Fibroblast of skin of abdomen (primary cell): Measurements from ENCODE around the gene GPC5.
"Not testable (repeated sequence)": the region's sequence is repeated elsewhere in the genome, so short reads cannot be mapped to it uniquely, and the experiment has no call there.

Experiments used
- DNase-seq: peaks from one replicate; pipeline ENCODE4 v3.0.0-alpha.2; 2013

GPC5 gene

DNA sequence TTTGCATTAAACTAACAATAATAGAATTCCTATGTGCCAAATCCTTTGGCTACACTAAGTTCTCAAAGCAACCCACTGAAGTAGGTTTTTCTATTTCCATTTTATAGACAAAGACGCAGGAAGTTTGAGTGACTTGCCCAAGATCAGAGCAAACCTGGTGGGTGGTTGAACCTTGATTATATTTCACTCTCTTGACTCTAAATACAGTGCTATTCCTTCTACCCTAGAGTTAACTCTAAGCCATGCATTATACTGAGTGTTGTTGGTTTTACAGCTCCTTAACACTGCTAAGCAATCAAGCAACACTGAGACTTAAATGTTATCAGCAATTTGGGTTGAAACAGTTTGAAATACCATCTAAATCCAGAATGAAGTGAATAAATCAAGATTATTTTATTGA, 1014.6 kb downstream of the GPC5 start:
- no peak for DNase-seq

DNA sequence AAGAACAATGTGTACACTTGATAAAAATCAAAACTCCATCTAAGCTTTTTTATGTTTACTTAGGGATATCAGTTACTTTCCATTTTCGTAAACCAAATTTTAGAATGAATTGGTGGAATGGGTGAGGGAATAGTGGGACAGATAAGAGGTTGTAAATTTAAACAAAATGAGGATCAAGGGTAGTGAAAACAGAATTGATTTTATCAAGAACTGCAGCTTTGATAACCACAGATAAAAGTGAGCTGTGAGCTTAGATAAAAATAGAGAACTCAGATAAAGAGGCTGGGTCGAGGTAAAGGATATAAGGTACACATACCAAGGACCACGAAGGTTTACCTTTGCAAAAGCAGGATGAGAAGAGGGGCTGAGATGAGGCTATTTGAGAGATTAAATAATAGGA, 1015.0 kb downstream of the GPC5 start:
- no peak for DNase-seq

DNA sequence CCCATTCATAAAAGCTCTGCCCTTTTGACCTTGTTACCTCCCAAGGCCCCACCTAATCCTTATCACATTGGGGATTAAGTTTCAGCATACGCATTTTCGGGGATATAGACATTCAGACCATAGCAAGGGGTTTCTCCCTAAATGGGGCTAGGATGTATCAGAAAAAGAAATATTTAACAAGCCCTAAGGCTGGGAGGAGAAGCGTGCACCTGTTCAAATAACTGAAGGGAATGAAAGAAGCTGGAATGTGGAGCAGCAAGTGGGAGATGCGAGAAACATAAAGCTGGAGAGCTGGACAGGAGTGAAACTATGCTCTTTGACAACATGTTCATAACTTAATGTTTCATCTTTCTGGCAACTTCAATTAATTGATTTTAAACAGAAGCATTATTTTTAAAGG, 1016.4 kb downstream of the GPC5 start:
- DNase-seq, result no peak

DNA sequence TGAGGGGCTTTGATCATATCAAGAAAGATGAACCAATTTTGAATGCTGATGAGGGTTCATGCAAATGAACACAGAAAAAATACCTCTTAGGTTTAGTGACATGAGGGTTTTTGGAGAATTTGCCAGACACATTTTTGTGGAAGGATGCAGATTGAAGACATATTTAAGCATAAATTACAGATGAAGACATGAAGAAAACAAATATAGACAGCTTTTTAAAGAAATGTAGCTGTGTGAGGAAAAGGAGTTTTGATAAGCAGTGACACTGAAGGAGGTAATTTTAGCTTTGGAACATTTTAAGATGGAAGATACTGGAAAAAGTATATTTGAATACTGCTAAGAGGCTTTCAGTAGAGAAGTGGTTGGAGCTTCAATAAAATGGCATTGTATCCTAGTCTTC, 1017.4 kb downstream of the GPC5 start:
- no peak for DNase-seq

DNA sequence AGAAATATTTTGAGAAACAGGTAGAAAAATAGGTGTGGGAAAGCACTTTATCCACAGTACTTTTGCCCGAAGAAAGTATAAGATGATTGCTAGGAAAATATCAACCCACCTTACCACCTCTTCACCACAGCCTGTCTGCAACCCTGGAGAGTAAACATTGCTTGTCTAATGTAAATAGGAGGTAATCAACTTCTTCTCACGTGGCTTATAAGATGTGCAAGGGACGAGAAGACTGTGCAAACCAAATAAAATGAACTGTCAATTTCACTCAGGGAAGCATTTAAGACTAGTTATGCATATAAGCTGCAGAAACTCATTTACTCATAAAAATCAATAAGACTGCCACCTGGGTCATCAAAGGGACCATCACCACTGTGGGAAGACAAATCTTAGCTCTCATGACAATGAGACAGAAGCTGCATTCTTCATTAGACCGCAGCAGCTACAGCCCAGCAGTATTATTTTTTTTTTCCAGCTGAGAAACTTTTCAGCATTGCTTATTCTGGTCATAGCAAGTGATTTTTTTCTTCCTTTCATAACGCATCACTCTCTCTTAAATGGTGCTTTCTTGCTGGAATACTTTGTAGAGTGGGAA, 1020.5 kb downstream of the GPC5 start:
- no peak for DNase-seq

DNA sequence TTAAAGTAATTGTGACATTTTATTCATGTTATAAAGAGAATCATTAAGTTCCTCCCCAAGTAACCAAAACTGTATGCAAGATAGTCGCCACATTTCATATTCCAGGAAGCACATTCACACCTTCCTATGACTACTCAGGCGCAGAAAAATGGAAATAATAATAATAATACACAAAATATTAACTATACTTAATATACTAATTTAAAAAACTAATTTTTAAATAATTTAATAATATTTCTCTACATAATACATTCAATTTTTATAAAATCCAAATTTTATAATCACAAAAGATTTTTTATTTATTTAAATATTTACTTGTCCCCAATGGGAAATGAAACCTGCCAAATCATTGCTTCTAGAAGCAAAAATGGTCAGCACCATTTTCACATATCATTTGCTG, 1030.8 kb downstream of the GPC5 start:
- no peak for DNase-seq

DNA sequence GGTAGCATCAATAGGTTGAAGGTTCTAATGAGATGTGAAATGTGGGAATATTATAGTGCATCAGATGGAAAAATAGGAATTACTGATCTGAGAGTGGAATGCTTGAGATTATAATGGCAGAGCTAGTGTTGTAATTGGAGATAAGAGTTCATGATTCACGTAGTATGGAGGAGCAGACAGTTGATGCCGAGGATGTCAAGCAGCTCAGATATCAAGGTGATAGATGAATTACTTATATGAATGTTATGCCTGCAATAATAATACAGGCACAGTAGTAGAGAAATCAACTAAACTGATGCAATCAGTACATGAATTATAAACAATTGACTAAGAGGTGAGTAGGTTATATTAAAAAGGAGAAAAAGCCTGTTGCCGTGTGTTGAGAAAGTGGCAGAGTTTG, 1035.0 kb downstream of the GPC5 start:
- DNase-seq, result no peak

DNA sequence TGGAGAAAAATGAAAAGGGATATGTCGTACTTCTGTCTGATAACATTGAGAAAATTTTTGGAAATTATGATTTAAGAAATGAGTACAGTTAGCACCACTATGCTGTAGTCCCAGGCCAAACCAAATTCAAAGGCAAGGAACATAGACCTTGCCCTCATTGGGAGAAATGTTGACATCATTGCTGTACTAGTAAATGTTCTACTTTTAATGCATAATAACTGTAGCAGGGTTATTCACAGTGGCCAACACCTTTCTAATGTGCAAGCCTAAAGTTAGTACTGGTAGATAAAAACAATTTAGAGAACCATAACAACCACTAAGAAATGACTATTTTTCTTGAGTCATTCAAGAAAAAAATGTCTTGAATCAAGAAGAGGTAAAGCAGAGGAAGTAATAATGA, 1035.5 kb downstream of the GPC5 start:
- no peak for DNase-seq

DNA sequence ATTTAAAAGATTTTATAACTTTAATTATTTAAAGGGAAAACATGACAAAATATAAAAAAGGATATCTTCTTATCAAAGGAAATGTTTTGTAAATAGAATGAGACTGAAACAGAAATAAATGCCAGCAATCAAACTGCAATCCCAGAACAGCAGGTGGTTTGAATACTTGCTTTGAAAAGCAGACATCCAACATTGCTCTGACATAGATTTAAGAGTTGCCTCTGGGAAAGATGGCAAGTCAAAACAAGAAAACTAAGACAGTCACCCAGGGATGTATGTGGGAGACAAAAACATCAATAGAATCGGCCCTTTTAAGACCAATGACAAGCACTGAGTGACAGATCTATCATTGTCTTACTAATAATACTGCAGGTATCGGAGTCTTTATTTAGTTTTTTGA, 1038.5 kb downstream of the GPC5 start:
- no peak for DNase-seq

DNA sequence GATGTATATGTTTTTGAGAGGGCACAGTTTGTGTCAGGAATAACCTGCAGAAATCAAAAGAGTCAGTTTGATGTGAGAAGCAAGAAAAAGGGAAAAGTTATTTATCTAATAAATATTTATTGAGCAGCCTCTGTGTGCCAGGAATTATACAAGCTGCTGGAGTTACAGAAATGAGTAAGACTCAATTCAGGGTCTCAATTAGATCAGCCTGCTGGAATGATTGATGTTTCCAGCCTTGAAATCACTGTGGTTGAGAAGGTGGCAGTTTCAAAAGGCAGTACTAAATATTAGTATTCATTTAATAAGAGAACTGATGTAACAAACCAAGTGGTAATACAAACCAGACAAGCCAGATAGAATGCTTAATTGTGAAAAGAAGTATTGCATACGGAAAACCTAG, 1045.8 kb downstream of the GPC5 start:
- DNase-seq, result no peak

DNA sequence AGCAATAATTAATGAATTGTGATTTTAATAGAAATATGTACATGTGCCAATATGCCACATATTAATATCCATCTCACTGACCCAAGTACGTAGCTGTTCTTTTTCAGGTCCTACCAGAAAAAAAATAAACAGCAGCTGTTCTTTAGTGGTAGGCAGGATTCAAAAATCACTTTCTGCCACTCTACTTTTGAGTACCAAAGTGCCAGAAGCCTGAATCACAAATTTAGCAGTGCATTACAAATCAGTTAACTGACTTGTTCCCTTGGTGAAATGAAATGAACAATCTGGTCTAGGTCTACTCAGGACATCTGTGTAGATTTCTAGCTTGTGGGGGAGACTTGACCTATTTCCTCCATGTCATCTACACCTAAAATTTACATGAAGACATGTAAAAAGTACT, 1052.6 kb downstream of the GPC5 start:
- DNase-seq, result no peak

DNA sequence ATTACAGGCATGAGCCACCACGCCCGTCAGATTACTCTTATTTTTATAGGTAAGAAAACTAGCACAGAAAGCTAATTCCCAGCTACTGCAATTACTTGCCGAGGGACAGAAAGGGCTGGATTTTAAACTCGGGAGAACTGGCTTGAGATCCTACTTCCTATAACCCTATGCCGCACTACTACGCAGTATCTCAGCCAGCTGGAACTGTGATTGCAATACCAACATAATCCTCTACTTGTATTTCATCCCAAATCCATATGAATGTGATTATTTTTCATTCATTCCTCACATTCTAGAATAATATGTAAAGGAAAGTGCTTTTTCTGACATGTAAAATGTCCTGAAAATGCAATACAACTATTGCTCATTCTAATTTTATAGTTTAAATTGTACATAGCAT, 1054.4 kb downstream of the GPC5 start:
- DNase-seq, result no peak

DNA sequence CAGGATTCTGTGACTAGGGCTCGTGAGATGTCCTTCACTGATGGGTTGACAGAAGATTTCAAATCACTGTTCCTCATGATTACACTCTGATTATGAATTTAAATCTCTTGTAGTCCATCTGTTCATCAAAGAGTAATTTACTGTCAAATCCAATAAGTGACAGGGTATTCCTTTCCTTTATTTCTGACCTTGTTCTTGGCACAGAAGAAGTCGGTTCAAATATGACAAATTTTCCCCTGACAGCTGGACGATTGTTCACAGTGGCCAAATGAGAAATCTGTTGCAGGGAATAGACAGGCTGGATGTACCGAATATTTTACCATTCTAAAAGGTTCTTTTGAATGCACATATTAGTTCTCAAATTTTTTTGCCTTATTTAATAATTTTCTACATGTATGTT, 1060.9 kb downstream of the GPC5 start:
- DNase-seq, result no peak

DNA sequence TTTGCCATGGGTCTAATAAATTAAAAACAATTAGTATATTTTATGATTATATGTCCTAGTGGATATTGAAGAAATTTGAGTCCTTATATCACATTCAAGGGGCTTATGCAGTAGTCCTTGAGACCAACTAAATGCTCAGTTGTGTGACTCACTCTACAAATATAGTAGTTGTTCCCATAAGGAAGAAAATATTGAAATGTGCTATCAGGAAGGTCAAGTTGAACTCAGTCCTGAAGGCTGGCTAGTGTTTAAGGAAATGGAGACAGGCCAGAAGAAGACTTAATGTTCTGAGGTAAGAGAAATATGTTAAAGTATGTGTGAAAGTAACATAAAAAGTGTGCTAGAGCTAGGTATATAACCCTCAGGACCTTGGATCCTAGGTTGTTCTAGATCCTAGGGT, 1062.1 kb downstream of the GPC5 start:
- no peak for DNase-seq

DNA sequence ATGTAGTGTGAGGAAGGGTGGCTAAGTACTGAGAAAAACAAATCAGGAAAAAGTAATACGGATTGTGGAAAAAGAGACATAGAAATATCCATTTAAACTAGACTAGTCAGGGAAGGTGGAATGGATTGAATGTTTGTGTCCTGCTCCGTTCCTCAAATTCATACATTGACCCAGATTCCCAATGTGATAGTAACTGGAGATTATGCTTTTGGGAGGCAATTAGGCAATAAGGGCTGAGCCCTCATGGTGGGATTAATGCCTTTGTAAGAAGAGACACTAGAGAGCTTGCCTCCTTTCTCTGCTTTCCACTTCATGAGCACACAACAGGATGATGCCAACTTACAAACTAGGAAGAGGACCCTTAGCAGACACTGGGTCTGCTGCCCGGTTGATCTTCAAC, 1063.0 kb downstream of the GPC5 start:
- no peak for DNase-seq

DNA sequence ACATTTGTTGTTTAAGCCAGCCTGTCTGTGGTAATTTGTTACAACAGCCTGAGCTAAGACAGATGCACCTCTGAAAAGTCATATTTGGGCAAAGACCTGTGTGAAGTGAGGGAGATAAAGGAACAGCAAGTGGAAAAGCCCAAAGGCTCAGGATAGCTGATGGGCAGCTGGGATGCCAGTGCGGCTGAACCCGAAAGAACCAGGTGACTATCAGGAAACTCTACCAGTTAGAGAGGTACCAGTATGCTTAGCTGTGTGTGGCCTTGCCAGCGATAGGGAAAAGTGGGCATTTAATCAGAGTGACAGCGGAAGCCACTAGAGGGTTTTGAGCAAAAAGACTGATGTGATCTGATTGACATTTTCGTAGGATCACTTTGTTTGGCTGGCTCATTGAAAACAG, 1063.4 kb downstream of the GPC5 start:
- DNase-seq, result no peak

DNA sequence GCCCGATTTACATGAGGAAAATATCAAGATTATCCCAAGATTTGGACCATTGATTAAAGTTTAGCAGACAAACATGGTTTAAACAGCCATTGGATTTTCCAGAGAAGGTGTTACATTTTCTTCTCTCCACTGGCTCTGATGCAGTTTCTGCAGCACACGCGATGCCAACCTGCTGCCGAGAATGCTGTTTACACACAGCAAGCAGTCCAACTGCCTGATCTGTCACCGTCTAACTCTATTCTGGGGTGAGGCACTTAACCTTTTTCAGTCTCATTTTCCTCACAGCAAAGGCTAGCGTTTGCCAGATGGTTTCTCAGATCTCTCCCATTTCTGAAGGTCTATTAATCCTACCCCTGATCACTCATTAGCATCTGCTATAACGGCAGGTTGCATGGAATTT, 1064.7 kb downstream of the GPC5 start:
- DNase-seq, result no peak

DNA sequence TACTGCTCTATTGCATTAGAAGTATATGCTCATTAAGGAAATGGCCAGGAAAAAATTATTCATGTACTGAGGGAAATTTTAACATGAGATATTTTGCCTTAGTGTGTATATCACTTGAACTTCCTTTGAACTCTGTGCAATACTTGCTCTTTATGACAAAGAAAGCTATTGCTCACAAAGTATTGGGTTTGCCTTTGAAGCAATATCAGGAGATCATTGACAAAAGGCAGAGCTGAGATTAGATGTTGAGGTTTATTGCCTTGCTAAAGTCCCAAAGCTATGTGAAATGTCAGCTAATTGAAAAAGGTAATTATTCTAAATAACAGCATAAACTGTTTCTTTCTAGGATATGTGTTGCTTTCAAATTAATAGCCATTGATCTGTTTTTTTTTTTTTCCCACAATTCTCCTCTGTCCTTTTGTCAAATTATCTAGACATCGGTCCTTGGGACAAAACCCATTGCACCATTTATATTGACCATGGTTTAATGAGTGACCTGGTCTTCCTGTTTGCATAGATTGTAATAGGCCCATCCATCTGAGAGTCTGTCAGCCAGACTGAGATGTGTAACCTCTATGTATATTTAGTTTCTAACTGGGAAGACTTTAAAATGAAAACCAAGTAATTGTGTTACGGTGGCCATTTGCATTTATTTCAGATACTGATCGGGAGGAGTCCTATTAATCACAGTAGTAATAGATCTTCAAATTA, 1075.5 kb downstream of the GPC5 start:
- no peak for DNase-seq

DNA sequence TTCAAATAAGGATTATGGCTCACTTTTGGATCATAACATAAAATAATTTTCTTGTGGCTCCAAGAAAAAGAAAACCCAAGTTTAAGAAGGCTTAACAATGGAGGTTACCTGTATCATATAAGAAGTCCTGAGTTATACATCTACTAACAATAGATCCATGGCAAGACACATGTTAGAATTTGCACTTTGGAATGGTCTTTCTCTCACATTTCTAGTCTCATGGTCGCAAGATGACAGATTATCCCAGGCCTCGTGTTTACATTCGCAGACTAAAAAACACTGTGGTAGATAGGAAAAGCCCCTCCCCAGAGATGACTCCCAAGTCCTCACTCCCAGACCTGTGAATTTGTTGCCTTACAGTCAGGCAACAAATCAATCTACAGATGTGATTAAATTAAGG, 1082.0 kb downstream of the GPC5 start:
- no peak for DNase-seq

DNA sequence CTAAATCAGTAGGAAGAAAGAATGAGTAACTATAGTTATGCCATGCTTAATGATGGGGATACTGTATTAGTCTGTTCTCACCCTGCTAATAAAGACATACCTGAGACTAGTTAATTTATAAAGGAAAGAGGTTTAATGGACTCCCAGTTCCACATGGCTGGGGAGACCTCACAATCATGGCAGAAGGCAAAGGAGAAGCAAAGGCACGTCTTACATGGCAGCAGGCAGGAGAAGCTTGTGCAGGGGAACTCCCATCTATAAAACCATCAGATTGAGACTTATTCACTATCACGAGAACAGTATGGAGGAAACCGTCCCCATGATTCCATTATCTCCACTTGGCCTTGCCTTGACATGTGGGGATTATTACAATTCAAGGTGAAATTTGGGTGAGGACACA, 1084.4 kb downstream of the GPC5 start:
- DNase-seq, result not testable (repeated sequence)

DNA sequence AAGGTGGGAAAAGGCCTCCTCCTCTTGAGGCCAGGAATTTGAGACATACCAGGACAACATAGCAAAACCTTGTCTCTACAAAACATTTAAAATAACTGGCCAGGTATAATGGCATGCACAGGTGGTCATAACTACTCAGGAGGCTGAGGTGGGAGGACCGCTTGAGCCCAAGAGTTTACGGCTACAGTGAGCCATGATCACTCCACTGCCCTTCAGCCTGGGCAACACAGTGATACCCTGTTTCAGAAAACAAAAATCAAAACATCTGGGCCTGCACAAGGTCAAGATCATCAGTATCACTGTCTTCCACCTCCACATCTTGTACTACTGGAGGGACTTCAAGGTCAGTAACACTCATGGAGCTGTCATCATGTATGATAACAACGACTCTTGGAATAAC, 1085.5 kb downstream of the GPC5 start:
- DNase-seq, result no peak

DNA sequence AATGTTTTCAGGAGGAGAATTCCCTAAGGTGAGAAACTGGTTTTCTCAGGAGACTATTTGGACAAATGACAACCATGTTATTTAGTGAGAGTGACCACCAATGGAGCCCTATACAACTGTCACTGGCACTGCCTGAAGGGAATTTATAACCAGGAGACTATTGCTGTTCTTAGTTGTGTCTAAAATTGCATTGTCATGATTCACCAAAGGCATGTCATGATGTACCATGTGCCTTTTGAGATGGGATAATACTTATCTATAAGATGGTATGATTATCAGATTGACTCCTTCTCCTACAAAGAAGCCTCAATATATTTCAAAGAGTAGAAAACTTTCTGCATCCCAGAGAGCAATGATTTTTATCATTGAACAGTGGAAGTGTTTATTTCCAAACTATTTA, 1088.8 kb downstream of the GPC5 start:
- no peak for DNase-seq

DNA sequence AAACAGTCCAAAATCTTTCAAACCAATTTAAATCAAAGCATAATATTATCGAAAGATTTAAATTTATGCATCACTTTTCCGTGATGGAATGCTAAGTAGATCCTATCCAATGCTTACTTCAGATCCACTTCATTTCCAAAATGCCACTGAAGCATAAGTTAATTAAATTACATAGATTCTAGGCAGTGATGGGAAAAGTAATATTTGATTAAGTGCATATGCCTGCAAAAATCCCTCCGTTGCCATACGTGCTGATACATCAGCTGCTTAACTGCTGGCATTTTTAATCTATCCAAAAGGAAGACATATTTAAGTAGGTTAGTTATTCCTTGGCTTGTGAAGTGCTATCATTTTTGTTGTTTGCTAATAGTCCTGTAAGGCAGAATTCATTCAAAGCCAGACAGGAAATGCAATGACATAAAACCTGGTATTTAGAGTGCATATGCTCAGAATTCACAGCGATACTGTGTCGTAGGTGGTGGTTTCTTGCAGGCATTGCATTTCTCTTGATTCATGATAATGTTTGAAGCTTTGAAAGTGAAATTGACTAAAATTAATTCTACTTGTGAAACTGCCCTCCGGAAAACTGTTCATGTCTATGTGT, 1089.9 kb downstream of the GPC5 start:
- DNase-seq, result no peak

DNA sequence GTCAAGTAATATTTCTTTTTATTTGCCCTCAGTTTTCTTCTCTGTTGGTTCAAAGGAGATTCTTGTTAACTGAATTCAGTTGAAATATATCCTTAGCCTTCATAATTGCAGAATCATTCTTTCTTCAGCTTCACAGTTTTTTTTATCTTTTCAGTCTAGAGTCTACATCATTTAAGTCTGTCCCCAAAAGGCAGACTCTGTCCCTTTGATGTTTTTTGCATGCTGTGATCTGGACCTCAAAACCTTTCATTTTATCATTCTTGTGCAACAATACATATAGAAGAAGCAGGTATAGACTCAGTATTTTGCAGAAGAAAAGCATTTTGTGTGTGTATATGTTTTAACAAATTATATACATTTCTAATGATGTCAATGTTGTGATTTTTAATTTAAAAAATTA, 1093.4 kb downstream of the GPC5 start:
- DNase-seq, result no peak

DNA sequence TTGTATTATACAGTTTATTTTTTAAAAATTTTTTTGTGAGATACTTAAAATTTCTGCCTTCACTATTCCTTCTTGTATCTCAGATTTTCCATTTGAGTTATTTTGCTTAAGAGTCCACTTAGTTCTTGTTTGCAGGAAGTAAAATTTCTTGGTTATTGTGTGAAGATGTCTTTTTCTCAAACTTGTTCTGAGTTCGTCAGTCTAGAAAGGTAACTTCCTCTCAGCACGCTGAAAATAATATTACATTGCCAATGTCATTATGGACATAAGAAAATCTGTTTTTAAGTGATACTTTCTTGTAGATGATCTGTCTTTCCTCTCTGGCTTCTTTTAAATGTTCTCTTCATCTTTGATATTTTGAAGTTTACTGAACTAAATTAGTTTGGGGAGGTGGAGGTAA, 1096.5 kb downstream of the GPC5 start:
- DNase-seq, result no peak
